Stimulated activated CD8-positive, alpha-beta memory T cell treated with anti-CD3 and anti-CD28 coated beads, Interleukin-15, amount 100 ng/mL, for 24 hours (primary cell): ENCODE data around the gene MRO.
"Not testable (repeated sequence)": the region's sequence is repeated elsewhere in the genome, so short reads cannot be mapped to it uniquely, and the experiment has no call there.

ENCODE experiments used
- DNase-seq: peaks from one replicate; pipeline ENCODE4 v3.0.0-alpha.2; 2020; ENCODE audit warnings: low read depth

MRO gene

DNA sequence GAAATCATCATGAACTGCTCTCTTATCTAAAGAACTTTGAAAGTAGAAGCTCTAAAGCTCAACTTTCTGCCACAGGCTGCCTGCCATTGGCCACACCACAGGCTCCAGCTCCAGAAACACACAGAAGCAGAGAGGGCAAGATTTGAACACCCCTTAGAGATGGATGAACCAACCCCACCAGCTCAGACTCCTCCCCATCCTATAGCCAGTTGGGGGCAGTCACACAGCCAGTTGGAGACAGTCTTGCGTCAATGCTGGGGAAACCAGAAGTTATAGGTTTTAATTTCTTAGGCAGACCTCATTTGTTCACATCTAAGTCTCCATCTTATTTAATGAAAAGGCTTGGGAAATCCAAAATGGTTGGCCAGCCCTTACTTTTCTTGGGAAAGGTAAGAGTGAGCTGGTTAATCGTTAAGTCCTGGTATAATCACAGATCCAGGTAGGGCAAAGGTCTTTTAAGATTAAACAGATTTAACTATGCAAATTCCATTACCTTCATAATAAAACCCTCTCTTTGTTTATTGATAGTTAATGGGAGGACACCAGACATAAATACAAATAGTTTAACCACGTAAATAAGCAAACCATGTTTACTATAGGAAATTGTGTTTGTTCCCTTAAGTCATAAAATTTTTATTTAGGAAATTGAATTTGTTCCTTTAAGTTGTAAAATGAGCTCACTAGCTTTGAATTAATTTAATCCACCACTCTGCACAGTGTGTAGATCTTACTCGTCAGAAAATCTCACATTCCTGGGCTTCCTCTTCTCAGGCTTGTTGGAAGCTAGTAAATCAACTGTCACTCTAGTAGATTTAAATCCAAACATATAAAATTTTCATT lies 28.0 kb downstream of the MRO start:
- no peak for DNase-seq

DNA sequence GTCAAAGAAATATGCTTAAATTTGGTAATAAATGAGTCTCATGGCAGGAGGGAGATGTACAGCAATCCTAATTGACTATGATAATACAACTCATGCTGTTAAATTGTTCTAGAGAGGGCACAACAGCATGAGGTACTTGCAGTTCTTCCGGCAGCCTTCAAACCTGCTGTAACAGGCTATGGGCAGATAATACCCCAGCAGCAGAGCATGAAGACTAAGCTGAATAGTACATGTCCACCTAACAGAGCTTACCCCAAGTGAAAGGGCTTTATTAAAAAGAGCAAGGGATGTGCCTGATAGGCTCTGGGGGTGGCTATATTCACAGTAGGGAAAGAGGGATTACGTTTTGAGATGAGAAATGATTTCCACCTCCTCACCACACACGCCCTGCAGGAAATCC lies 28.9 kb downstream of the MRO start:
- DNase-seq: no peak

DNA sequence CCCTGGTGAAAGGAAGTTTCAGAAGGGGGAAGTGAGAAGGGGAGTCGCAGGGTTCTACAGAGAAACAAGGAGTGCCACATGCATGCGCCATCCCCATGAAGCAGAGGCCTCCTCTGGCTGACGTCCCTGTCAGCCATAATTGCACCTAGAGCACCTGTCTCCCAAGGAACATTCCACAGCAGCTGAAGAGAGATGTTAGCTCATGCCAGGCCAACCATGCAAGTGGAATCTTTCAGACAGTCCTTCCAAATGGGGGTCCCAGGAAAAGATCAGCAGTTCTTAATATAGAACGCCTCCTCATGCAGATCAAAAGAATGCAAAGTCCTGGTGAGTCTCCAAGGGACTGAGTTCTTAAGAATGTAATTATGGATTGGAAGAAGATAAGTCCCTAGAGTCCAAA lies 29.6 kb downstream of the MRO start:
- no peak for DNase-seq

GRCh38 chr18:50788284-50788683 lies 31.5 kb downstream of the MRO start:
- no peak for DNase-seq

DNA sequence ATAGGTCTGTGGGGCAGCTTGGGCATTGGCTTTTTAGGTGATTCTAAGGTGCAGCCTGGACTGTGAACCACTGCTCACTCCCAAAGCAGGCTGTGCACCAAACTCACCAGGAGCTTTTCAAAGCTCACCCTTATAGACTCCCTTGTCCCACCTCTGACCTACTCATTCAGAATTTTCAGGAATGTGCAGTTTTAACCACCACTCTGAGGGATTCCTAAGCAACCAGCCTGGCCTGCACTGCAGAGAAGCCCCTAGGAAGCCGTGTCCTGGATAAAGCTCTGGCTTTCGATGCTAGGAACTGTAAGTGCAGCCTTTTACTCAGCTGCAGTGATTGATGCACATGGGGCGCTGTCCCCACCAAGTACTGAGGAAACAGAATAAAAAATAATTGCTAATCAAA lies 33.0 kb downstream of the MRO start:
- DNase-seq: no peak

DNA sequence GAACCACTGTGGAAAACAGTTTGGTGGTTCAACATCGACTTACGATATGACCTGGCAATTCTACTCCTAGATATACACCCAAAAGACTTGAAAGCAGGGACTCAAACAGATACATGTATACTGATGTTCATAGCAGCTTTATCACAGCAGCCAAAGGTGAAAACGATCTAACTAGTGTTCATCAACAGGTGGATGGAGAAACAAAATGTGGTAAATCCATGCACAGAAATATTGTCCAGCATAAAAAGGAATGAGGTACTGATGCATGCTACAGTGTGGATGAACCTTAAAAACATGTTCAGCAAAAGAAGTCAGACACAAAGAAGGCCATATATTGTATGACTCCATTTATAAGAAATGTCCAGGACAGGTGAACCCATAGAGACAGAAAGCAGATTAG lies 36.3 kb downstream of the MRO start:
- no peak for DNase-seq

DNA sequence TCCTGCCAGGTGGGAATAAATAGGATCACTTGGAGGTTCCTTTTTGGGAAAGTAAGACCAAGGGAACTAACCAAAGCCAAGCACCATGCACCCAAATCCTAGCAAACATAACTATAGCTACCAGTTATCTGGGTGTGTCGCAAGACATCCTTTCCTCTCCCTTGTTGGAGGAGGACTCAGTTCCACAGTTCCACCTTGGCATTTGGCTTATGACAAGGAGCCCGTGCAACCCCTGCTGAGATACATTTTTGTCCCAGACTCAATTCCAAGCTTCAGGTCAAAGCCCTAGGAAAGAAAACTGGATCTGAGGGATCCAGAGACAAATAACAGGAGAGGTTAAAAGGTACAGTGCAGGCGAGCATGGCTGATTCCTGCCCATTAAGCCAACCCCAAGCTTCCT lies 40.8 kb downstream of the MRO start:
- not testable (repeated sequence) for DNase-seq

GRCh38 chr18:50776383-50776782 lies 43.4 kb downstream of the MRO start:
- DNase-seq: no peak

DNA sequence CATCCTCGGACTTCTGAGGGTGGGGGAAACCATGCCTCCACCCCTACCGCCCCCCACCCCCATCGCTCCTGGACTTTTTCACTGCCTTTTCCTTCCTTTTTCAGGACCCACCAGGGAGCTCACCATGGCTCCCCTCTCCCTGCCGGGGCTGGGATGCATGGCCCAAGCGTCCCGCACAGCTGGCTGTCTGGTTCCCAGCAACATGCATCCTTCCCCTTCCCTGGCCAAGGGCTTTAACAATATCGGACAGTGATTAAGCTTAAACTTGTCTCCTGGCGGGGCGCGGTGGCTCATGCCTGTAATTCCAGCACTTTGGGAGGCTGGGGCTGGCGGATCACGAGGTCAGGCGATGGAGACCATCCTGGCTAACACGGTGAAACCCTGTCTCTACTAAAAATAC lies 44.1 kb downstream of the MRO start:
- no peak for DNase-seq

DNA sequence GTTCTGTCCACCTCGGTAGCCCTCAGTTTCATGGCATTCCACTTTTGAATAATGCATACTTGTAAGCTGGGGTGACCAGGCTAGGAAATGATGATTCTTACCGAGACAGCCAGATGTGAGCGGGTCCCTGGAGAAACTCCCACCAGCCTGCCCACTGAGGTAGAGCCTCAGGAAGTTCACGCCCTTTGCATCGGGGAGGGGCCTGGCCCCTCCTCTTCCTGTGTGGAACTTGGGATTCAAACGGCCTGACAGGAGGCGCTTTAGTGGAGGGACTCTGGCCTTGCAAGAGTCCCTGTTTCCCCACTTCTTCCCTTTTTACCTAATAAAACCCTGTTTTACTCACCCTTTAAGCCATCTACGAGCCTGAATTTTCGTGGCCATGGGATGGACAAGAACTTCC lies 44.6 kb downstream of the MRO start:
- no peak for DNase-seq

- DNase-seq: no peak
Measured at GRCh38 chr18:50769463-50769862, 50.4 kb downstream of the MRO start.

DNA sequence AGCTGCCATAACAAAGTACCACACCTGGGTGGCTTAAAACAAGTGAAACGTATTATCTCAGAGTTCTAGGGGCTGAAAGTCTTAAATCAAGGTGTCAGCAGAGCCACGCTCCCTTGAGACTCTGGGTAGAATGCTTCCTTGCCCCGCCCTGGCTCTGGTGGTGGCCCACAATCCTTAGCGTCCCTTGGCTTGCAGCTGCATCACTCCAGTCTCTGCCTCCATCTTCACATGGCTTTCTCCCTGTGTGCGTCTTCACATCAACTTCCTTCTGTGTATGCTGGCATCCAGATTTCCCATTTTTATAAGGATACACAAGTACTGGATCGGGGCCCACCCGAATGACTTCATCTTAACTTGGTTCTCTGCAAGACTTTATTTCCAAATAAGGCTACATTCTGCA lies 62.5 kb downstream of the MRO start:
- no peak for DNase-seq

- no peak for DNase-seq
Measured at GRCh38 chr18:50754297-50754696, 65.5 kb downstream of the MRO start.

DNA sequence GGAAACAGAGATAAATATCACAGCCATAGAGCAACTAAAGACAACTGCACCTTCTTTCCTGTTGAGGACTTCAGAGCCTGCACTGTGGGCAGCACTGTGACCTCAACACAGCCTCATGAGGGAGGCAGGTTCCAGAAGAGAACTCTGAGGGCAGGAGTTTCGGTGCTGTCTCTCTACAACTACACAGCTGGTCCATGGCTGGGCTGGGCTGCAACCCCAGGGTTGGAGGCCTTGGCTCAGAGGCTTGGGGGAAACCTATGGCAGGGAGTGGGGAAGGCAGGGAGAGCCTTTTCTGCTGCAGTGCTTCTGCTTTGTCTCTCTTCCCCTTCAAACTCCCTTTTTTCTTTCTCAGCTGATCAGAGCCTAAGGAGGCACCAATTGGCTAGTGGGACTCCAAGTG lies 66.5 kb downstream of the MRO start:
- DNase-seq: no peak

GRCh38 chr18:50751947-50752346 lies 67.9 kb downstream of the MRO start:
- DNase-seq: no peak

GRCh38 chr18:50751490-50751889 lies 68.3 kb downstream of the MRO start:
- DNase-seq: no peak

DNA sequence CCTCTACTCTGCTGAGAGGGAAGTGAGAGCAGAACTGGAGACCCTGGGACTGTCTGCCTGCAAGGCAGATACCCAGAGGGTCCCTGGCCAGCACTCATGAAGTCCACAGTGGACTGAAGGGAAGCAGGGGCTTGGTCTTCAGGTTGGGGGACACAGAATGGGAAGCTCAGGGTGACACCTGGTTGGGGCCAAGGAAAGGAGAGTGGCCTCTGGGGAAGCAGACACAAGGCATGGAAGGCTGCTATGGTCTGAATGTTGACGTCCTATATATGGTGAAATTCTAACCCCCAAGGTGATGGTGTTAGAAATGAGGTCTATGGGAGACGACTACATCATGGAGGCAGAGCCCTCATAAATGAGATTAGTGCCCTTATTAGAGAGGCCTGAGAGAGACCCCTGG lies 69.3 kb downstream of the MRO start:
- no peak for DNase-seq

GRCh38 chr18:50749945-50750344 lies 69.9 kb downstream of the MRO start:
- no peak for DNase-seq

- DNase-seq: no peak
Measured at GRCh38 chr18:50749421-50749820, 70.4 kb downstream of the MRO start.

GRCh38 chr18:50748243-50749229 lies 71.3 kb downstream of the MRO start:
- no peak for DNase-seq

DNA sequence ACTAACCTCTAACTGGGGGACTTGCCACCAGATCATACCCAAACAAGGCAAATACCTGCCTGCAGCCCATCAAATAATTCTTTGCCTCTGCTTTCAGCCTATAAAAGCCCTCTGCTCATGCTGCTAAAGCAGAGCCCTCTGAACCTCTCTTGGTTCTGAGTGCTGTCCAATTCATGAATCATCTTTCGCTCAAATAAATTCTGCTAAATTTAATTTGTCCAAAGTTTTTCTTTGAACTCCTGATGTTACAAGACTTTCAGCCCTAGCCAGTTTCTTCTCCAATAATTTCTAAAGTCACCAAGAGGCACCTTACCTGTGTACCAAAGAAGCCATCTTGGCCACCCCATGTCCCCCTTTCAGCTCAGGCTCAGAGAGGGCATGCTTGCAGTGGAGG lies 72.0 kb downstream of the MRO start:
- no peak for DNase-seq

- DNase-seq: no peak
Measured at GRCh38 chr18:50745945-50746344, 73.9 kb downstream of the MRO start.
